Measurements from ENCODE around the gene TBCD.

The TBCD gene

DNA sequence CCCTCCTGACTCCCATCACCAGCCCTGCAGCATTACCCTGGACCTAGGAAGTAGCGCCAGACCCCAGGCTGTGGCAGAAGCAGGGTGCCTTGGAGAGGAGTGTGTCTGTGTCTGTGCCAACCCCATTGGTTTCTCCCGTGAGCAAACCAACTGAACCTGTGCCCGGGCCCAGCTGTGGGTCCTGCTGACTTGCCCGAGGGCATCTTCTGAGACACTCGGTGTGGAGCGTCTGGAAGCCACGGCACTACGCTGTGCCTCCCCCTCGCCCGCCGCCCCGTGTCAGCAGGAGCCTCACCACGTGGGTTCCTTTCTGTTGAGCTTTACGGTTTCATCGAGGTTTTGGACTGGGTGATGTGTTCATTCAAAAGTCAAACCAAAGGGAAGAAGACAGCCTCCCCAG, 60.2 kb downstream of the TBCD start:
- no peak for DNase-seq

DNA sequence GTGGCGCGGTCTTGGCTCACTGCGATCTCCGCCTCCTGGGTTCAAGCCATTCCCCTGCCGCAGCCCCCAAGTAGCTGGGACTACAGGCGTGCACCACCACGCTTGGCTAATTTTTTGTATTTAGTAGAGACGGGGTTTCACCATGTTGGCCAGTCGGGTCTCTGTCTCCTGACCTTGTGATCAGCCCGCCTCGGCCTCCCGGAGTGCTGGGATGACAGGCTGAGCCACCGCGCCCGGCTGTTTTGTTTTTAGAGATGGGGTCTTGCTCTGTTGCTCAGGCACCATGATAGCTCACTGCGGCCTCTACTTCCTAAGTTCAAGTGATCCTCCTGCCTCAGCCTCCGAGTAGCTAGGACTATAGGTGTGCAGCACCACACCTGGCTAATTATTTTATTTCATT, 60.7 kb downstream of the TBCD start:
- DNase-seq, result no peak

DNA sequence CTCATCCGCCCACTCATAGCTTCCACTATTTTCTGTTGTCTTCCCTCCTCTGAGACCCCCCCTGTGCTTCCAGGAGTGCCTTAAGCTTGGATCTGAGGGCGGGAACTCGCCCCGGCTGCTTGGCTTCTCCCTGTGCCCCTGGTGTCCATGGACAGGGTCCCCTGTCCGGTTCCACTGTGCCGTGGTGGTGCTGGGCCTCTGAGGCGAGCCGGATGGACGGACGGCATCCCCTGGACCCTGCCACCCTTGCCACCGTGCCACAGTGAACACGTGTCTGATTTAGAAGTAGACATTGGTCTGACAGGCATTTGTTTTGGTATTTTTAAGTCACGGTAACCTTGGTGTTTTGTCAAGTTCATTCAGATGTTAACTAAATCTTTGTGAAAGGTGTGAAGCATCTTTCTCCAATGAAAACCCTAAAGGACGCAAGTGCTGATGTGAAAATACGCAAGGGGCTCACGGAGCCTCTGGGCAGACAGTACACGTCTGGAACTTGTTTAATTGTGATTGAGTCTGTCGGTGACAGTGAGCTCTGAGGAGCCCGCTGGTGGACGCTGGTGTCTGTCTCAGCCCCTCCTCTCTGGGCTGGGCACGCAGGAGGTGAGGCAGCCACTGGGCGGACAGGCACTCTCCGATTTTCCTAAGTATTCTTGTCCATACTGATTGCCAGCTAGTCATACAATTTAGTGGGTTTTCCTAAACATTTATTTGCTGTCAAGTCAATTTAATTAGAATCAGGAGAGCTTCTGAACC, 61.6 kb downstream of the TBCD start:
- no peak for DNase-seq

DNA sequence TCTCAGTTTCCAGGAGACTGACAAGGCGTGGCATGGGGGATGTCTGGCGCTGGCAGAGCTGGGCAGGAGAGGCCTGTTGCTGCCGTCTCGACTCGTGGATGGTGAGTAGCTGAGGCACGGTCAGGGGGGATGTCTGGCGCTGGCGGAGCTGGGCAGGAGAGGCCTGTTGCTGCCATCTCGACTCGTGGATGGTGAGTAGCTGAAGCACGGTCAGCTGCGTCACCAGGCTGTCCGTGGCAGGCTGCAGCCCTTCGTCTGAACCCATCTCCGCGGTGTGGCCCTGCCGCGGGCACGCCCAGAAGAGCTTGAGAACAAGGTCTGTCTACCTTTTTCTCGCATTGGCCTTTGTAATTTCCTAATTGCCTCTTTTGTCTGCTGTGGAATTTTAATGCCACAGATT, 63.0 kb downstream of the TBCD start:
- no peak for DNase-seq

DNA sequence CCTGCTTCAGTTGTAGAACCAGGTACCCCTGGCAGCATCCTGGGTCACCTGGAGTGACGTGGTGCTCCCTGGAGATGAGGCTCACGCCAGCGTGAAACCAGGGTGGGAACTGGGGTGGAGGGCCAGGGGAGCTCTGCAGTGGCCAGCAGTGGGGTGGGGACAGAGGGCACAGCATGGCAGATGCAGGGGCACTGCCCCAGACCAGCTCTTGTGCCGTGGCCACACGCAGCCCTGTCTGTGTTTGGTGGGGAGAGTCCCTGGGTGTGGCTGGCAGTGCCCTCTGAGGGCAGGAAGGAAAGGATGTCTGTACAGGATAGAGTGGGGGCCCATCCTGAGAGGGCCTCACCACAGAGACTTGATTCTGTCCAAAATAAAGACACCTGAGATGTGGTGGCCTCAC, 63.5 kb downstream of the TBCD start:
- no peak for DNase-seq

DNA sequence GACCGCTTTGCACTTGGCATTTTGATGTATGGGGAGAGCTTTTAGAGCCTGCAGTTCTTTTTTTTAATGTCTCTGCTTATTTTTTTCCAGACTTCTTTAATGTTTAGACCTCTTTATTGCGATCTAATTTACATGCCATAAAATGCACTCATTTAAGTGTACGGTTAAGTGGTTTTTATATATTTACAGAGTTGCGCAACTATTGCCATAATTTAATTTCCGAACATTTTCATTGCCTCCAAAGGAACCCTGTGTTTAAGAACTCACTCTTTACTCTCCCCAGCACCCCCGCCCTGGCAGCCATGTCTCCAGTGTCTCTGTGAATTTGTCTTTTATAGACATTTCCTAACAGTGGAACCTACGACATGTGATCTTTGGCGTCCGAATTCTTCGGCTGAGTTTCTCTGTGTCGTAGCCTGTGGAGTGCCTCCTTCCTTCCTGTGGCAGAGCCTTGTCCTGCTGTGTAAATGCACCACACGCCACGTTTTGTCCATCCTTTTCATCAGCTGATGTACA, 64.0 kb downstream of the TBCD start:
- DNase-seq, result no peak

DNA sequence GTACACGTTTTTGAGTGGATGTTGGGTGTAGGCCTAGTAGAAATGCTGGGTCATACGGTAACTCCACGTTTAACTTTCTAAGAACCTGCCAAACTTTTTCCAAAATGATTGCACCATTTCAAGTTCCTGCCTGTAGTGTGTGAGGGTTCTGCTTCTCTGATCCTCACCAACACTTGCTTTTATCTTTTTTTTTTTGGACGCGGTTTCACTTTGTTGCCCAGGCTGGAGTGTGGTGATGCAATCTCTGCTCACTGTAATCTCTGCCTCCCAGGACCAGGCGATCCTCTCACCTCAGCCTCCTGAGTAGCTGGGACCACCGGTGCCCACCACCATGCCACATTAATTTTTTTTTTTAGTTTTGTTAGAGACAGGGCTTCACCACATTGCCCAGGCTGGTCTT, 64.5 kb downstream of the TBCD start:
- no peak for DNase-seq

DNA sequence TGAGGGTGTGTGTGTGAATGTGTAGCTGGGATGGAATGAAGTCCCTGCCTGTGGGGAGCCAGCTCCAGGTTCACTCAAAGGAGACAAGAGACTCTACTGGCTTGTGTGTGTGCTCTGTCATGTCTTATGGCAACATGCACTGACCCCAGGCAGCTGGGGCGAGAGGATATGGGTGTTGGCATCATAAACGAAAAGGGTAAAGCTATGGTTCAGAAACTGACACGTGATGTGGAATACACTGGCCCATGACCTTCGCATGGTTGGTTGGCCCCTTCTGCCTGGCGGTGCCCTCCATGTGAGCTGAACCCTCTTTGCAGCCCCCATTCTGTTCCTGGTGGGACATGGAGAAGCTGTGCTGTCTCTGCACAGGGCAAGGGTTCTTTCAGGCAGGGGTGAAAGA, 66.1 kb downstream of the TBCD start:
- DNase-seq, result no peak

DNA sequence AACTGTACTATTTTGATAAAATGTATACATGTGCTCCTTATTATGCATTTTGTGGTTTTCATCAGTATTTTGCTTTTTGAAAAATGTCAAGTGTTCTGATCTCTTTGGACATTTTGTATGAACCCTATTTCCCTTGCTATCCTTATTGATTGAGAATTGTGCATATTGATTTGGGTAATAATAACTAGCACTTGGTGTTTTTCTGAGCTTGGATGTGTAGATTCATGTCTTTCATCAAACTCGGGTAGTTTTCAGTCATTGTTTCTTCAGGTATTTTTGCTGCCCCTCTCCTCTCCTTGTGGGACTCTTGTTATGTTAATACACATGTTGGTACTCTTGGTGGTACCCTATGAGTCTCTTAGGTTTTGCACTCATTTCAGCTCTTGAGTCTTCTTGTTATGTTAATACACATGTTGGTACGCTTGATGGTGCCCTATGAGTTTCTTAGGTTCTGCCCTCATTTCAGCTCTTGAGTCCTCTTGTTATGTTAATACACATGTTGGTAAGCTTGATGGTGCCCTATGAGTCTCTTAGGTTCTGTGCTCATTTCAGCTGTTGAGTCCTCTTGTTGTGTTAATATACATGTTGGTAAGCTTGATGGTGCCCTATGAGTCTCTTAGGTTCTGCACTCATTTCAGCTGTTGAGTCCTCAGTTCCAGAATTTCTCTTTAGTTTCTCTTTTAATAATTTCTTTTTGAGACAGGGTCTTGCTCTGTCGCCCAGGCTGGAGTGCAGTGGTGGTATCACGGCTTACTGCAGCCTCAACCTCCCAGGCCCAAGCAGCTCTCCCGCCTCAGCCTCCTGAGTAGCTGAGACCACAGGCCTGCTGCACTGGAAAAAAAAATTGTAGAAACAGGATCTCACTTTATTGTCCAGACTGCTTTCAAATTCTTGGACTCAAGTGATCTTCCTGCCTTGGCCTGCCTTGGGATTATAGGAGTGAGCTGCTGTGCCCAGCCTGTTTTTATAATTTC, 68.7 kb downstream of the TBCD start:
- no peak for DNase-seq

DNA sequence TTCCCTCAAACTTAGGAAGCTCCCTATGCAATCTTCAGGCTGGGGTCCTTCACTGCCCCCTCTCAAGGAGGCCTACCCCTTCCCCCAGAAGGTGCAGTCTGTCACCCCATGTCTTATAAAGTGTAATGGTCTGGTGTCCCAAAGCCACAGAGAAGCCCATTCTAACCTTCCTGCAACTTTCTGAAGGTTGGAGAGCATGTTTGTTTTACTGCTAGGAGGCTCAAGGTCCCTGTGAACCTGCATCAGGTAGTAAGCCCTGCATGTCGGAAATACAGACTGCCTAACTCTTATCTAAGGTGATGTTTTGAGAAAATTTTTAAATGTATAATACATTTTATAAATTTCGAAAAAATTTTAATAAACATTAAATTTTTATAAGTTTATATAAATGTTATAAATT, 69.7 kb downstream of the TBCD start:
- no peak for DNase-seq

DNA sequence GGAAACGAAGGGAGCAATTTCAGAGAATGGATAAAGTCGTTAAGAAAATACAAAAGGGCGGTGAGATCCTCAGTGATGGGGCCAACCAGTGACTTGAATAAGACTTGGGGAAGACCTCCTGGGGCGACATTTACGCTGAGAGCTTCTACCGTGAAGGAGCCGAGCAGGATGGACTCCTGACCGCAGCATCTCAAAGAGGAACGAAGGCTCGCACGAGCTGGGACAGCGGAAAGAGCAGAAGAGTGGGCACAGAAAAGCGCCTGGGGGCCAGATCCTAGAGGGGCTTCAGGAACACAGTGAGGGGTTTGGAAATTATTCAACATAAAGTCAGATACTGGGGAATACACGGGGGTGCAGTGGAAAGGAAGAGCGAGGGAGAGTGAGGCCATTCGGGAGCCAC, 70.4 kb downstream of the TBCD start:
- no peak for DNase-seq

DNA sequence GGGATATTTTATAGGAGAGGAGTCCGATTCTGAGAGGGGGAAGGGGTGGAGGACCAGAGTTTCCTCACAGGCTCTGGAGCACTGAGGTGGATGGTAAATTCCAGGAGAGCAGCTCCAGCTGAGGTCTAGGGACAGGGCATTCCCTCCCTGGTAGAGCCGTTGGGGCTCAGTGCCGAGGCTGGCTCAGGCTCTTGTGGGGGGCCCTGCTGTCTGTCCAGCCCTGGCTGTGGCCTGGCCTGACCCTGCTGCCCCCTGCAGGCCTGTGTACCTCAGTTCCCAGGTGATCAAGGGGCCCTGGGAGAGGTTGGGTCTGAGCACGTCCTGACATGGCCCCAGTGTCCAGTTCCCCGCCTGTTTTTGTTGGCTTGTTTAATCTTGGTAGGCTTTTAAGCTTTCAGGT, 71.1 kb downstream of the TBCD start:
- DNase-seq, result no peak

DNA sequence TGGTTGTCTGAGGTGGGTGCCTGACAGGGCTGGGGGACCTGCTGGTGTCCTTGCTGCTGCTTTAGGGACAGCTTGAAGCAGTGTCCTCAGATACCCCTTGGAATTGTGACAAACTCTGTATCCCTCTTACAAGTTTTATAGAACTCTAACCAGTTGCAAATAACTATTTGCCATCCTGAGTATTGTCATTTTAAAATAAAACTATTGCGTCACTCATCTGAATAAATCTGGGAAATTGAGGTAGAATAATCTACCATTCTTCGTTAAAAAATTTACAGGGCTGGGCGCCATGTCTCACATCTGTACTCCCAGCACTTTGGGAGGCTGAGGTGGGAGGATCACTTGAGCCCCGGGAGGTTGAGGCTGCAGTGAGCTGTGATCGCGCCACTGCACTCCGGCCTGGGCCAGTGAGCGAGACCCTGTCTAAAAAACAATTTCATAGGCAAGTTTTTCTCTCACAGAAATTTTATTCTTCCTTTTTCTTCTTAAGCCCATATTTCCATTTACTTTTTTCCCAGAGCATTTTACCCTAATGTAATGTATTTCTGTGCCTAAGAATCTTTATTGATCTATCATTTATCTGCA, 73.8 kb downstream of the TBCD start:
- no peak for DNase-seq

DNA sequence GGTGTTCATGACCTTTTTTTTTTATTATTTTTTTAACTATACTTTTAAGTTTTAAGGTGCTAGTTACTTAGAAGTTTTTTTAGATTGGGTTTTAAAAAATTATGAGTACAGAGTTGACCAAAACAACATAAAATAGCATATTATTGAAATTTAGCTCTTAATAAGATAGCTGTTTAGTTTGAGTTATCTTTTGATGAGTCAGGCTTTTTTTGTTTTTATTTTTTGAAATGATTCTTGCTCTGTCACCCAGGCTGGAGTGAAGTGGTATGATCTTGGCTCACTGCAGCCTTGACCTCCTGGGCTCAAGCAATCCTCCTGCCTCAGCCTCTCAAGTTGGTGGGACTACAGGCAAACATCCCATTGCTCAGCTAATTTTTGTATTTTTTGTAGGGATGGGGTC, 74.3 kb downstream of the TBCD start:
- no peak for DNase-seq

DNA sequence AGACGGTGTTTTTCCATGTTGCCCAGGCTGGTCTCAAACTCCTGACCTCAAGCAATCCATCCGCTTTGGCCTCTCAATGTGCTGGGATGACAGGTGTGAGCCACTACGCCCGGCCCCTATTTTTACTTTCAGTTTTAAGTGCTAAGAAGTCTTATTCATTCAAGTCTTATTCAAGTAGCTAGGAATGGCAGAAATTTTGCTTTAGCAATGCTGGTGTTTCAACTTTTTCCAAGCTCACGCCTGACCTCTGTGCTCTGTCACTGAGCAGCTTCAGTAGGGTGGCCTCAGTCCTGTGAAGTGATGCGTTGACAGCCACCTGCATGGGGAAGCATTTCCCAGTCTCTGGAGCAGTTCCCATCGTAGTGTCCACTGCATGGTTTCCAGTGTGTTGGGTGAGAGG, 75.1 kb downstream of the TBCD start:
- DNase-seq, result no peak

DNA sequence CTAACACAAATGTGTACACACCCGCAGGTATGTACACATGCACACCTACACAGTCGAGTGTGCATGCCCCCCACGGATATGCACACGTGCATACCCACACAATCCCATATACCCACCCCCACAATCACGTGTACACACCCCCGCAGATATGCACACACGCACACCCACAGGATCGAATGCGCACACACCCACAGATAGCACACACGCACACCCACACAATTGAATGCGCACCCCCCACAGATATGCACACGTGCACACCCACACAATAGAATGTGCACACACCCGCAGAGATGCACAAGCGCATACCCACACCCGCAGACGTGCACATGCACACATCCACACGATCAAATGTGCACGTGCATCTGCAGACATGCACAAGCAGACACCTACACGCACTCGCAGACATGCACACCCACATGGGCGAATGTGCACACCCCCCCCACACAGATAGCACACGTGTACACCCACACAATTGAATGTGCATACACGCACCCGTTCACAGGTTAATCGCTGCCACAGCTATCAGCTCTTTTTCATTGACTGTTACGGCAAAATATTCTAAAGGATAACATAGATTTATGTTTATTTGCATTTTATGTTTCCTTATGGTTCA, 77.1 kb downstream of the TBCD start:
- no peak for DNase-seq

DNA sequence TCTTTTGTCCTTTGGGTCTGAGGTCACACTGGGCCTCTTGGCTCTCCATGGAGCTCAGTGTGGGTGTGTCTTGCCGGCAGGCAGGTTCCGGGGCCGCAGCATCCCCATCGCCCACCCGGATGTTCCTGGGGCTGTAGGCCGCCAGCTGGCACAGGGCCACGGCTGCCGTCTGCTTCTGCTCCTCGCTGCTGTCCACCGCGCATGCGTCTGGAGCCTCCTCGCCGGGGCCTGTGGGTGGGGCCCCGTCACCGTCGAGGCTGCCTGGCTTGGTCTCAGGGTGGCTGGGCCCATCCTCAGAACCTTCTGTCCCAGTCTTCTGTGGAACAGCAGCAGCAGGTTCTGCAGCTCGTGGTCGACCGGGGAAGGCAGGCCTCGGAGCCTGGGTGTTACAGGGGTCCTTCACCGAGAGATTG, 78.4 kb downstream of the TBCD start:
- no peak for DNase-seq

DNA sequence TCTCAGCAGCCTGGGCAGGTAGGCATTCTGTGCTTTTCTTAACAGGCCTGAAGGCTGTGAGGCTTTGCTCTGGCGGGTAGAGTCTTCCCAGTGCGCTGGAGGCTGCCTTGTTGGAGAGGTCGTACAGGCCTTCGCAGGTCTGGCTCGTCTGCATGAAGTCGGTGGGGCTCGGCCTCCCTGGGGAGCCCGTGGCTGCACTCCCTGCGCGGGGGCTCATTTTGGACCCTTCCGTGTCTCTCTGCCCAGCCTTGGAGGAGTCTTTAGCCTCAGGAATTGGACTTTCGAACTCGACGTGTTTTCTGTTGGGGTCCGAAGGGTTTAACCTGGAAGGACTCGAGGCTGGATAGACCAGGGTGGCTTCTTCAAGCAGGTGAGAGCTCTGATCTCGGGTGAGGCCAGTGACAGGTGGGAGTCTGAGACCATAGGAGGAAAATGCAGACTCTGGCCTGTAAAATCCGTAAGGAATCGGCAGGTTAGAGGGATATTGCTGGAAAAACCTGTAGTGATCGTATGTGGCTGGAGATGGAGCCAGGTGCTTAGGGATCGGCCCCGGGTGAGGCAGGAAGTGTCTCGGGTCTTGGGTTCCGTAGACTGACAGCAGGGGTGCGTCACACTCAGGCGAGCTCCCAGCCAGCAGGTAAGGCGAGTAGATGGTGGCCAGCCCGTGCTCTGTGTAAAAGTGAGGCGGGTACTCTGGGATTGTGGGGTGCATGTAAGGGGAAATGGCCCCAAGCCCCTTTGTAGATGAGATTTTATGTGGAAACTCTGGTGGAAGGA, 79.4 kb downstream of the TBCD start:
- no peak for DNase-seq

DNA sequence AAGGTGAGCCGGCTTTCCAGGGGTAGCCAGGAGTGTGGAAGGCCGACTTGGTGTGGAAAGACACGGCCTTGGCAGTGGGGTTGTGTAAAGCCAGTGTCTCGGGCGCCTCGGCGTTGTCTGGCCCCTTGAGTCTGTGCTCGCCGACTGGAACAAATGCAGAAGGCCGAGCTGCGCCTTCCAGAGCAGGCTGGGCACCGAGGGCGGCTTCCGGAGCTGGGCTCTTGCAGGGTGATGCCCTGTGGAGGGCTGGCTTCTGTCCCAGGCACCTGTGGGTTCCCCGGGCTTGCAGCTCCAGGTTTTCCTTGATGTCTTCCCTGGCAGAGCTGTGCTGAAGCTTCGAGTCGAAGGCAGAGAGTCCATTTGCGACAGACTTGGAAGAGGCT, 79.9 kb downstream of the TBCD start:
- no peak for DNase-seq

DNA sequence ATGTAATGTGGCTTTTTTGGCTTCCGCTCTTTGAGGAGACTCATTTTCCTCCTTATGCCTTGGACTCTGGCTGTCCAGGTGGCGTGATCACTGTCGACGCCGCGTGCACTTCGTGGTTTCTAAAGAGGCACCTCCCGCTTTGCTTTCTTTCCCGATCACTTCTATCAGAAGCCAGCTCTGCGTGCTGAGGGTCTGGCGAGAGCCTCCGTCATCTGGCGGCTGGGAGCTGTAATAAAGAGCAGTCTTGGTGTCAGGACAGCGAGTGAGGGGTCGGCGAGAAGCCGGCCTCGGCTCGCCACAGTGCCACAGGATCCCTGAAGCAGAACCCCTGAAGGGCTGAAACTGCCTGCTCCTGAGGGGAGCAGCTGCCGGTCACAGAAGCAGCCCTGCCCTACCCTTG, 80.5 kb downstream of the TBCD start:
- no peak for DNase-seq

DNA sequence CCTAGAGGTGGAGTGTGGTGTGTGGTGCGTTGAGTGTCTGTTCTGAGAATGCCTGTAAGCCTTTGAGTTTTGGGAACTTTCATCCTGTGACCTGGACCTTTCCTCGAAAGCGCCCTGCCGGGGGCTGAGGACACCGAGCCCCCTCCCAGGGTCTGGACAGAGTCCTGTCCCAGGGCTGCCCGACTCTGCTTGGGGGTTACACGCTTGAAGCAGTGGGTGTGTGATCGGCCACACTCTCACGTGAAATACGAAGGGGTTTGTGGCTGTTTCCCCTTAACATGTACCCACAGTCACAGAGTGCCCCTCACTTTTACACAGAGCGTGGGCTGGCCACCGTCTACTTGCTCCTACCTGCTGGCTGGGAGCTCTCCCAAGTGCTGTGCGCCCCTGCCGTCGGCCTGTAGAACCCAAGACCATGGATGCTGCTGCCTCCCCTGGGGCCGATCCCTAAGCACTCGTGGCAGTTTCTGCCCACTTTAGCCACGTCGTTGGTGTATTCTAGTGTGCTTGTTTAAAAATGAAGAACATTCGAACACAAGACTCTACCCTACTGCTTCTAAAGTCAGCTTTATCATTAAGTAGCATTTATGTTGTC, 81.1 kb downstream of the TBCD start:
- DNase-seq, result no peak

DNA sequence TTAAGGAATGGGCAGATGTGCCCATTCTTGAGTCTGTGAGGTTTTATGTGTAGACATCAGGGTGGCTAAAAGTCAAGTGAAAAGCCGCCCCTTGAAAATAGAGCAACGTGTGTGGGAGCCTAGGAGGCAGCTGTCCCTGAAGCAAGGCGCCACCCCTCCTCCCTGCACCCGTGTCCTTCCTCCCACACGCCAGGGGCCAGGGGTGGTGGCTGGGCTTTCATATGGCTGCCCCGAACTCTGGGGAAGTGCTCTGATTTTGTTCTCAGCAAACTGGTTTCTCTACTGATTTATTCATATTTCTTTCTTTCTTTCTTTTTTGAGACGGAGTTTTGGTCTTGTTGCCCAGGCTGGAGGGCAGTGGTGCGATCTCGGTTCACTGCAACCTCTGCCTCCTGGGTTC, 83.3 kb downstream of the TBCD start:
- no peak for DNase-seq

Measured in CD4-positive, alpha-beta T cell treated with Interleukin-1 beta for 1 hour (primary cell).